ENCODE results near the gene SNX18. TPM values are rescaled to one million over a fixed set of nuclear protein-coding genes. Genes with fewer than 3 reads are reported as not detected.

The SNX18 gene
- total RNA-seq, 4 donors from 2014 or later = 17.9 to 43.2 (median 24.4) TPM

DNA sequence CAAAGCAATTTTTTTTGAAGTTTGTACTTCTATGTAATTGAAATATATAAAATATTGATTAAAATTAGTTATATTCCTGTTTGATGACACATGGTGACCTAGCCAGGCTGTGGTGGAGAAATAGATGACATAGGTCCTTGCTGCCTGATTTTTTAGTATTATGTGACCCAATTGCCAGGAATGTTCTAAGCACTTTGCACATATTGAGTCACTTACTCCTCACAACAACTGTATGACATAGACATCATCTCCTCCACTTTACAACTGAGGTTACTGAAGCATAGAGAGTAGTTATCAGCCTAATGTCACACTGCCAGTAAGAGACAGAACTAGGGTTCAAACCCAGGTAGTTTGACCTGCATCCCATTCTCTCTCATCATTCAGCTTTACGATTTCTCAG is 26.2 kb upstream of the SNX18 start:
- Histone ChIP-seq H3K36me3 (no peaks in the 10 kb centered on the region), H3K27me3 (no peaks in the 10 kb centered on the region), H3K9me3 (no peaks in the 10 kb centered on the region), H3K27ac (no peak overlapping the region), H3K4me3 (no peak overlapping the region), H3K4me1 (peaks cover 3% of the 10 kb centered on the region)
- TF ChIP-seq, protein P1, sequence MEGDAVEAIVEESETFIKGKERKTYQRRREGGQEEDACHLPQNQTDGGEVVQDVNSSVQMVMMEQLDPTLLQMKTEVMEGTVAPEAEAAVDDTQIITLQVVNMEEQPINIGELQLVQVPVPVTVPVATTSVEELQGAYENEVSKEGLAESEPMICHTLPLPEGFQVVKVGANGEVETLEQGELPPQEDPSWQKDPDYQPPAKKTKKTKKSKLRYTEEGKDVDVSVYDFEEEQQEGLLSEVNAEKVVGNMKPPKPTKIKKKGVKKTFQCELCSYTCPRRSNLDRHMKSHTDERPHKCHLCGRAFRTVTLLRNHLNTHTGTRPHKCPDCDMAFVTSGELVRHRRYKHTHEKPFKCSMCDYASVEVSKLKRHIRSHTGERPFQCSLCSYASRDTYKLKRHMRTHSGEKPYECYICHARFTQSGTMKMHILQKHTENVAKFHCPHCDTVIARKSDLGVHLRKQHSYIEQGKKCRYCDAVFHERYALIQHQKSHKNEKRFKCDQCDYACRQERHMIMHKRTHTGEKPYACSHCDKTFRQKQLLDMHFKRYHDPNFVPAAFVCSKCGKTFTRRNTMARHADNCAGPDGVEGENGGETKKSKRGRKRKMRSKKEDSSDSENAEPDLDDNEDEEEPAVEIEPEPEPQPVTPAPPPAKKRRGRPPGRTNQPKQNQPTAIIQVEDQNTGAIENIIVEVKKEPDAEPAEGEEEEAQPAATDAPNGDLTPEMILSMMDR (IDR thresholded peaks at IDR 0.05) = no peak
- TF ChIP-seq POLR2A (IDR thresholded peaks at IDR 0.05) (no peak), EP300 (IDR thresholded peaks at IDR 0.05) (no peak)
- WGBS = 95% methylated on average over 1 of the region's 1 CpG
- no peak for DNase-seq (ENCODE audit: low spot score in 2 of 2)

DNA sequence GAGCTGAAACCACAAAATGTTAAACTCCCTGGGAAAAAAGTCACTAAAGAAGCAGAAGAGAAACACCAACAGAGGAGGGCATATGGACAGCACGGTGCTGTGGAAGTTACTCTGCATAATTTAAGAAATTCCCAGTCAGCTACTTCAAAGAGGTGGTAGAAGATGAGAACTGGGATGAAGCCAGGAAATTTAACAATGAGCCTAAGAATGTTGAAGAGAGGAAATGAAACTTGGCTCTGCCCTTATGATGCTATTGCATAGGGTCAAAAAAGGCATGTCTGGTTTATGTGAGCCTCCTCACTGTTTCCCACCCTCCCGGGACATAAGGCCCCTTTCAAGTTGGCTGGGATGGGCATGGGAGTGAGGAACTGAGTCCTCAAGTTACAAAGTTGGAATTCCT is 25.4 kb upstream of the SNX18 start:
- Histone ChIP-seq H3K36me3 (no peaks in the 10 kb centered on the region), H3K9me3 (no peaks in the 10 kb centered on the region), H3K27me3 (no peaks in the 10 kb centered on the region), H3K4me1 (peaks cover 3% of the 10 kb centered on the region), H3K4me3 (no peak overlapping the region), H3K27ac (no peak overlapping the region)
- WGBS = 33% methylated on average over 2 of the region's 2 CpGs
- TF ChIP-seq EP300 (IDR thresholded peaks at IDR 0.05) = no peak
- TF ChIP-seq POLR2AphosphoS5 (IDR thresholded peaks at IDR 0.05) = no peak
- TF ChIP-seq POLR2A (IDR thresholded peaks at IDR 0.05) = no peak
- TF ChIP-seq, protein P1 (IDR thresholded peaks at IDR 0.05) = no peak
- DNase-seq (ENCODE audit: low spot score in 2 of 2) = no peak

DNA sequence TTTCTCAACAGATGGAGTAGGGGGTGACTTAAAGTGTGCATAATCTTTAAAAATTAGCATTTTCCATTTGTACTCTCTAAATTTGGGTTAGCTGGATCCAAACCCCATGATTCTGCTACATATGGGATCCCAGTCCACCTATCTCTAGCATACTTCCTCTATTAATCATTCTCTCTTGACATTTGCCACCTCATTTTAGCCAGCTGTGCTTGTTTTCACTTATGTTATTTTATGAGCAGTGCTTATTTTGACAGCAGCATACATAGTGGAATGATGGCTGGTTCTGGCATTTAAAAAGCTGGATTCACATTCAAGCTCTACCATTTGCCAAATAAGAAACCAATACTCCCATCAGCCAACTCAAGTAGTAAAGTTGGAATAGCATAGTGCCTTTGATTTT is 22.5 kb upstream of the SNX18 start:
- no peak overlapping the region for H3K27ac ChIP-seq
- H3K9me3 ChIP-seq = no peaks in the 10 kb centered on the region
- TF ChIP-seq POLR2A (IDR thresholded peaks at IDR 0.05) = no peak
- TF ChIP-seq EP300 (IDR thresholded peaks at IDR 0.05) = no peak
- TF ChIP-seq, protein P1 (IDR thresholded peaks at IDR 0.05) = no peak
- H3K4me3 ChIP-seq = no peak overlapping the region
- no peak for DNase-seq (ENCODE audit: low spot score in 2 of 2)
- H3K4me1 ChIP-seq = no peaks in the 10 kb centered on the region
- no peaks in the 10 kb centered on the region for H3K36me3 ChIP-seq
- H3K27me3 ChIP-seq = no peaks in the 10 kb centered on the region

DNA sequence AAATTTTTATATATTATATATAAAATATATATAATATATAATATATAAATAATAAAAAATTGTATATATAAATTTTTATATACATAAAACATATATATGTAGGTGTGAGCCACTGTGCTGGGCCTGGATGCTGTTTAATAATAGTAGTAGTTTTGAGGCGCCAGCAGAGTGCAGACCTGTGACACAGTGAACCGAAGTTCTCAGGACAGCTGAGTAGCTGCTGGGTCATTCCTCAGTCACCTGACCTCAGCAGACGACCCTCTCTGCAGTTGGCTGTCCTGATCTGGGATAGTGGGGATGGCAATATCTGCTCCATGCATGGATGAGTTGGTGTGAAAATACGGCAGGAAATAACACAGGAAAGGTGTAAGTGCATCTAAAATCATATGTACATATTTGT is 3.3 kb upstream of the SNX18 start:
- TF ChIP-seq, protein P1 (IDR thresholded peaks at IDR 0.05) = no peak
- no peak for TF ChIP-seq EP300 (IDR thresholded peaks at IDR 0.05)
- no peak for TF ChIP-seq POLR2AphosphoS5 (IDR thresholded peaks at IDR 0.05)
- TF ChIP-seq POLR2A (IDR thresholded peaks at IDR 0.05) = no peak
- Histone ChIP-seq H3K27ac (no peak overlapping the region), H3K4me3 (no peak overlapping the region), H3K4me1 (peaks cover 20% of the 10 kb centered on the region), H3K36me3 (no peaks in the 10 kb centered on the region), H3K9me3 (no peaks in the 10 kb centered on the region), H3K27me3 (no peaks in the 10 kb centered on the region)
- DNase-seq (ENCODE audit: low spot score in 2 of 2) = no peak
- 29% methylated on average over 4 of the region's 4 CpGs for WGBS

DNA sequence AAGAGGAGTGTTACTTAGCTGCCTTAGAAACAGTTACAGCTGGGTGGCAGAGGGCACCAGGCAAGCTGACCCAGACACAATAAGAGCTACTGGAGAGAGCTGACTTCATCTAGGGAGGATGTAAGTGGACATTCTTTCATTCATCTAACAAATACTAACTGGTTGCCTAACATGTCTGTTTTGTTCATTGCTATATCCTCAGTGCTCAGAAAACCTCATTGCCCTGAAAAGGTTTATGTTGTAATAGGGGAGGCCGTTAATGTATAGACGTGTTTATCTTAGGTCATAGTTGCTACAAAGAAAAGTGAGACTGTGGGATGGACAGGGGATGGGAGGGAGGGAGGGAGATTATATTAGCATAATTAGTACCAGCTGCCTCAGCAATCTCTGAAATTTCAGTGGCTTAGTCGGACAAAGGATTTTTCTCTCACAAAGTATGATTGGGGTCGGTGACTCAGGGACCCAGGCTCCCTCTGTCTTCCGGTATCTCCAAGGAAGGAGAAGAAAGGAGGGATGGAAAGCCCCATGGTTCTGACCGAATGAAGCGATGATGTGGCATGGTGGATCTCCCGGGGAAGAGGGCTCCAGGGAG is 2.6 kb upstream of the SNX18 start:
- Histone ChIP-seq H3K27me3 (no peaks in the 10 kb centered on the region), H3K9me3 (no peaks in the 10 kb centered on the region), H3K4me1 (peaks cover 26% of the 10 kb centered on the region), H3K36me3 (no peaks in the 10 kb centered on the region), H3K4me3 (no peak overlapping the region), H3K27ac (no peak overlapping the region)
- WGBS = 79% methylated on average over 8 of the region's 8 CpGs
- no peak for DNase-seq (ENCODE audit: low spot score in 2 of 2)
- TF ChIP-seq EP300 (IDR thresholded peaks at IDR 0.05) = no peak
- no peak for TF ChIP-seq POLR2A (IDR thresholded peaks at IDR 0.05)
- TF ChIP-seq, protein P1 (IDR thresholded peaks at IDR 0.05) = no peak
- no peak for TF ChIP-seq POLR2AphosphoS5 (IDR thresholded peaks at IDR 0.05)

All from suprapubic skin (tissue), 4 donors.